ENCODE measurements around the gene INSRR. TPM values are rescaled to one million over a fixed set of nuclear protein-coding genes. Genes with fewer than 3 reads are reported as not detected.

The INSRR gene
- polyA plus RNA-seq, 2 of the 4 experiments (the other 2 are of a cell fraction): not detected

GRCh38 chr1:156892190-156893047 lies 33.5 kb upstream of the INSRR start:
- peak; percentile 89 for DNase-seq (ENCODE audit: low read depth in 1 of 2, low spot score in 1 of 2)
- Histone ChIP-seq H3K4me3 (peak overlapping the region; percentile 19; the same call in 2 of the 3 replicates), H3K4me2 (peak overlapping the region; percentile 71), H3K4me1 (peaks cover 40% of the 10 kb centered on the region), H3K9me3 (no peaks in the 10 kb centered on the region), H3K27ac (peak overlapping the region; percentile 61 to 93; a peak in 5 of 6 replicates)
- peak; percentile 54 for TF ChIP-seq MAX (IDR thresholded peaks at IDR 0.05)
- TF ChIP-seq ELK1 (IDR thresholded peaks at IDR 0.05; ENCODE audit: low read depth, low read length): no peak
- no peak for TF ChIP-seq HEYL (CRISPR knock-in tag; IDR thresholded peaks at IDR 0.05)
- TF ChIP-seq TFCP2L1 (CRISPR knock-in tag; IDR thresholded peaks at IDR 0.05): no peak
- no peak for TF ChIP-seq NR3C1 (IDR thresholded peaks at IDR 0.05)
- no peak for TF ChIP-seq USF2 (IDR thresholded peaks at IDR 0.05)
- TF ChIP-seq RAD21 (conservative IDR thresholded peaks at IDR 0.05 in 1 of 2, IDR thresholded peaks at IDR 0.05 in 1 of 2): peak; percentile 69 to 83
- peak; percentile 93 for TF ChIP-seq CTCF (IDR thresholded peaks at IDR 0.05)
- TF ChIP-seq CEBPB (IDR thresholded peaks at IDR 0.05): peak in 1 of 2 experiments; percentile 24; a peak in 1 of 4 replicates
- TF ChIP-seq BHLHE40 (IDR thresholded peaks at IDR 0.05; ENCODE audit: low read depth, low read length): no peak
- peak; percentile 97 for TF ChIP-seq SMC3 (IDR thresholded peaks at IDR 0.05)
- TF ChIP-seq MAFK (IDR thresholded peaks at IDR 0.05; ENCODE audit: partially characterized antibody): no peak
- no peak for FAIRE-seq
- CTCF ChIA-PET: interaction anchor here (0.6 to 20.8 kb wide), 37 partner anchors 11 to 307 kb away, joined by 3 to 341 read pairs (median 6); partner anchors contain the start of genes INSRR, ISG20L2, LRRC71 and METTL25B
- WGBS (ENCODE audit: missing lambda C conversion rate): 26% methylated on average over 48 of the region's 48 CpGs
- POLR2A ChIA-PET: interaction anchor here (1.2 kb wide), 1 partner anchor 36 kb away, joined by 3 read pairs; no protein-coding TSS in a partner anchor
- peak; percentile 65 to 86 for ATAC-seq

GRCh38 chr1:156889802-156890580 lies 31.1 kb upstream of the INSRR start:
- Histone ChIP-seq H3K9me3 (no peaks in the 10 kb centered on the region), H3K4me3 (no peak overlapping the region), H3K27ac (peak overlapping the region; percentile 43 to 77; a peak in 4 of 6 replicates), H3K4me2 (no peak overlapping the region), H3K4me1 (peaks cover 15% of the 10 kb centered on the region)
- ATAC-seq (peak; percentile 54 to 68; a peak in 5 of 6 replicates), DNase-seq (ENCODE audit: low read depth in 1 of 2, low spot score in 1 of 2) (peak; percentile 82 to 87), FAIRE-seq (peak; percentile 72)
- 37% methylated on average over 8 of the region's 8 CpGs for WGBS (ENCODE audit: missing lambda C conversion rate)
- ChIA-PET CTCF (interaction anchor here (0.5 to 20.8 kb wide), 46 partner anchors 8 to 271 kb away, joined by 3 to 341 read pairs (median 6); partner anchors contain the start of genes CRABP2, HAPLN2, INSRR and ISG20L2), POLR2A (interaction anchor here (0.6 to 2.4 kb wide), 2 partner anchors 29 to 162 kb away, joined by 3 to 6 read pairs; partner anchors contain the start of genes ISG20L2, METTL25B and NTRK1)
- TF ChIP-seq EHMT2 (IDR thresholded peaks at IDR 0.05; ENCODE audit: low read depth) (no peak), JUN (IDR thresholded peaks at IDR 0.05) (no peak), HOXA7 (CRISPR knock-in tag; IDR thresholded peaks at IDR 0.05) (no peak), SMC3 (IDR thresholded peaks at IDR 0.05) (peak; percentile 88), HEYL (CRISPR knock-in tag; IDR thresholded peaks at IDR 0.05) (no peak), RAD21 (conservative IDR thresholded peaks at IDR 0.05 in 1 of 2, IDR thresholded peaks at IDR 0.05 in 1 of 2) (peak; percentile 90 to 94), CTCF (IDR thresholded peaks at IDR 0.05) (peak; percentile 94)

Measured in A549 (cell line).